HG02885 (cell line): ENCODE measurements around the gene PTCH1.

Source experiments
- ATAC-seq: cut with Tn5 transposase; IDR thresholded peaks from one replicate; pipeline ENCODE4 v1.9.1; 2021; ENCODE audit warnings: mild to moderate bottlenecking; ENCODE audit not compliant: unreplicated experiment, poor library complexity

PTCH1 gene

DNA sequence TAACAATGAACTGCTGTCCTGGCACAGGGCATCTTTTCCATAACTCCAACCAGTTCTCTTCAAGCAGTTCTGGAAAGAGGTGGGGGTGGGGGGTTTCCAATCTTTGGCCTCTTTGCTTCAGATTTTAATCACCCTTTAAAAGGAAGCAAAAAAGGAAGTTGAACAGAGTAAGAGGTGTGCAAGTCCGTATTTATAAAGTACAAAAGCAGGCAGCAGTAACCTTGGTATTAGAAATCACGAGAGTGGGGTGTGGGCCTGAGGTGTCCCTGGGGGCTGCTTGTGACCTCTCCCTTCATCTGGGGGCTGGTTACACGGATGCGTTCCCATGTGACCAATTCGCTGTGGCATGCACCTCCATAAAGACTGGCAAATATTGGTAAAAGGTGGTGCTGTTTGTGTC lies 70.5 kb downstream of the PTCH1 start:
- no peak for ATAC-seq

DNA sequence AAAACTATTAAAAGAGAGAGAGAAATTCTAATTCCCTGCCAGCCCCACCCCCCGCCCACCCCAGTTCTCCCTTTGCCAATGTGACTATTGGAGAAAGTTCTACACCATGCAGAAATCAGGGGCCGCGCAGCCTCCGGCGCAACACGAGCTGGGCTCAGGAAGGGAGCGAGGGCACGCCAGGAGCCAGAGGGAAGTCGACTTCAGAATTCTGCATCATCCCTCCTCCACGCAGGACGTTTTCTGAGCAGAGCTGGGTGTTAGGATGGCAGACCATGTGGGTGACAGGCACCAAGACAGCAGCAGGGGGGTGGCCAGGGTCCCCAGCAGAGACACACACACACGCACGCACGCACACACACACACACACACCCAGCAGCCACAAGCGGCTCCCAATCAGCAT lies 72.6 kb downstream of the PTCH1 start:
- ATAC-seq: no peak

DNA sequence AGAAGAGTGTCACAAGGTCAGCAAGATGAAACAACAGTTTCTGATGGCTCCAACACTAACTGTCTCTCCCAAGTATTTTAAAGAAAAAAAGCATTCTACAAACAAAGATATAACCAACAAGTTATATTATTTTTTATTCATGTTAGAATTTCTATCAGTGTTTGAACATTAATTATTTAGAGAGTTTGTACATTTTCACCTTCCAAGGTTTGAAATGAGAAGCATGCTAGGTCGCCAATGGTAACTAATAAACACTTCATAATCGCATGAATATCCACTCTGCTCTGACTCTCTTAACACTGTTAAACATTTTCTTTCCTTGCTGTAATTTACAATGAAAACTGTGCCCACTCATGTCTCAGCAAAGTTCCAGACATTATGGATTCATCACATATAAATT lies 73.5 kb downstream of the PTCH1 start:
- ATAC-seq: no peak

DNA sequence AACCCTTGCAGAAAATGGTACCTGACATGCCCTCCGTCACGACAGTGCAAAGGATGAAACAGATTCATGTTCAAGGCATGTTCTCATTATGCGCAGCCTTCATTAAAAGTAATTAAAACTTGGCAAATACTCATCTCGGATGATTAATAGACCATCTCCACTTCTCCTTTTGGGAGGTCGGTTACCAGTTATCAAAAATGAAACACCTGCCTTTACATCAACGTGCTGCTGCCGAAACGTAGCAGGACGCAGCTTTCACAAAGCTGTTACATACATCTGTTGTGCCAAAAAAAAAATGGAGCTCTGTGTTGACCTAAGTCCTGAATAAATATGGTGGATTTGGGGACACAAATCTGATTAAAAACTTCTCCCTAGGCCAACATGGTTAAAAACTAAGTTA lies 75.7 kb downstream of the PTCH1 start:
- no peak for ATAC-seq

DNA sequence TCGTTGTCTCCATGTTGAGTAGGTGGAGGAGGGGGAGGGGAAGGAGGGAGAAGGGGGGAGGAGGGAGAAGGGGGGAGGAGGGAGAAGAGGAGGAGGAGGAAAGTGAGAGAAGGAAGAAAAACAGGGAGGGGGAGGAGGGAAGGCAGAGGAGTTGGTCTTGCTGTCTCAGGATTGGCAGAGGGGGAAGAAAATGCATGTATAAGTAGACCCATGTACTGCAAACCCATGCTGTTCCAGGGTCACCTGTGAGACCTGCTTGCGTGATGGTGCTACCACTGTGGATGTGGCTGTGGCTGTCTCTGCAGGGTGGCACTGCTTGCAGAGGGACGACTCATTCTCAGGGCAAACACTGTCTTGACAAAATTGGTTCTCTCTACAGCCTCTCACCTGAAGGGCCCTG lies 76.3 kb downstream of the PTCH1 start:
- ATAC-seq: no peak

DNA sequence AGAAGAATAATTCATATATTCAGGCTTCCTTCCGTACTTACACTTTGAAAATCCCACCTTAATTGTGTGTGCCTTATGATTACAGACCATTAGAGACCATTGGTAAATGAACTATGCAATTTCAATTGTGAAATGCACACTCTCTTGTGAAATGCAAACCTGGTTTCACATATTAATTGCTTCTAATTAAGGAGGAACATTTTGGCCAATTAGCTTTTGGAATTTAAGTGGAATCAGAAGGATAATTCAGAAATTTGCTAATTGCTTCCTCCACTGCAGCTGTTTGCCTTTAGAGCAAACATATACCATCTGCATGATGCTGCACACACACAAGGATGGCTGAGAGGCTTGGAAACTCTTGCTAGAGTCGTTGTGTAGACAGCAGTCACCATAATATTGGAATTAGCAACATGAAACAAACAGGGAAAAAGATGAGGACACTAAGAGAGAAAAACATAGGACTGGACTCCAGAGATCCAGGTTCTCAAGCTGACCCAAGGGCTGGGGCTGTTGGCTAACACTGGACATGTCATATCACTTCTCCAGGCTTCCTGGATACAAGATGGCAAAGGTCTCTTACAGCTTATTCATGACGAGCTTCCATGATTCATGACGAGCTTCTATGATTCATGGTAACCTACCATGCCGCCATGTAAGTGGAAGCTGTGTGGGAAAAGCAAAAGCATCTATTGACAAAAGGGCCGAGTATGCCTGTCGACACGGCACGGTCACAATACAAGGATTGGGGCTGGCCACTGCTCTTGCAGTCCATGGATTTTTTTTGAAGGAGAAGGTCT lies 78.0 kb downstream of the PTCH1 start:
- no peak for ATAC-seq

DNA sequence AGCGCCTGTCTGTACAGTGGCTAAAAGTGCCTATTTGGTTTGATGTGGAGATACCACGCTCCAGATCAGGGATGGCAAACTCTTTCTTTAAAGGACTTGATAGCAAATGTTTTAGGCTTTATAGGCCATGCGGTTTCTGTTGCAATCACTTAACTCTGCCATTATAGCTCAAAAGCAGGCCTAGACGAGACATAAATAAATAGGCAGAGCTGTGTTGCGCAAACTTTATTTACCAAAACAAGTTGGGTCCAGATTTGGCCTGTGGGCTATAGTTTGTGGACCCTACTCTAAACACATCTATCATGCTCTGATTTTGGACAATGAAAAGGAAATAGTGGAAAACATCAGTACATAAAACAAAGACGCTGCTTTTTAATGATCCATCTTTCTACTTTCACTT lies 79.2 kb downstream of the PTCH1 start:
- ATAC-seq: no peak

DNA sequence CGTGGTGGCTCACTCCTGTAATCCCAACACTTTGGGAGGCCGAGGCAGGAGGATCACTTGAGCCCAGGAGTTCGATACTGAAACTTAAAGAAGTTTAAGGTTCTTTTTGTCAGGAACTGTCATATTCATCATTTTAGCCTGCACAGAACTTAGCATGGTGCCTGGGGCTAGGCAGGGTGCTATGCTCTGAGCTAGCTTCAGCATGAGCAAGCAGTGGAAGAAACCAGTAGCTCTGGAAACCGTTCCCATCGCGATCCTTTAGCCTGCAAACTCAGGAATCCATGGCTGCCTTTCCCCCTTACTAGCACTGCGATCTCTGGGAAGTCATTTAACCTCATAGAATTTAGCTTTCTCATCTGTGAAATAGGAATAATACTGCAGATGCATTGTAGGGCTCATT lies 80.4 kb downstream of the PTCH1 start:
- ATAC-seq: no peak

DNA sequence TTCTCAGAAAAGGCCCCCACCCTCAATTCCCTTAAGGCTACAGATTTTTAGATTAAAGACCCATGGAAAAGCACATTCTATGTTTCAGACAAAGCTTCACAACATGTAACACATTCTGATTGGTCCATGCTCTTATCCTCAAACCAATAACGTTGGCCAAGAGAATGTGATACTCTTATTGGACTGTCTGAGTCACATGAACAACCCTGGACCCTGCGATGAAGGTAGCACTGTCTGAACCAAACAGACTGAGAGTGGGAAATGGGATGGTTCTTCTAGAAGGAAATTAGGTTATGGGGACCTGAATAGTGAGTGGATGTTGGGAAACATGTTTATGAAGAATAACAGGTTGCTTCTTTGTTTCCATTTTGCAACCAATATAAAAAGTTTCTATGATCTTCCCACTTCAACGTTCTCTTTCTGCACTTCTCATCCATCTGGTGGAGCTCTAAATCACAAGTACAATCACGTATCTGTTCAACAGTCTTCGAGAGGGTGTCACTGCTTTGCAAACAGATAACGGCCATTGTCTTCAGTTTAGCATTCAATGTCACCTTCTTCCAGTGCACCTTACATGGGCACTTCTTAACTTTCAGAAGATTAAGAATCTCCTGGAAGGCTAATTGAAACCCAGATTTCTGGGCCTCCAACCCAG lies 81.6 kb downstream of the PTCH1 start:
- no peak for ATAC-seq

DNA sequence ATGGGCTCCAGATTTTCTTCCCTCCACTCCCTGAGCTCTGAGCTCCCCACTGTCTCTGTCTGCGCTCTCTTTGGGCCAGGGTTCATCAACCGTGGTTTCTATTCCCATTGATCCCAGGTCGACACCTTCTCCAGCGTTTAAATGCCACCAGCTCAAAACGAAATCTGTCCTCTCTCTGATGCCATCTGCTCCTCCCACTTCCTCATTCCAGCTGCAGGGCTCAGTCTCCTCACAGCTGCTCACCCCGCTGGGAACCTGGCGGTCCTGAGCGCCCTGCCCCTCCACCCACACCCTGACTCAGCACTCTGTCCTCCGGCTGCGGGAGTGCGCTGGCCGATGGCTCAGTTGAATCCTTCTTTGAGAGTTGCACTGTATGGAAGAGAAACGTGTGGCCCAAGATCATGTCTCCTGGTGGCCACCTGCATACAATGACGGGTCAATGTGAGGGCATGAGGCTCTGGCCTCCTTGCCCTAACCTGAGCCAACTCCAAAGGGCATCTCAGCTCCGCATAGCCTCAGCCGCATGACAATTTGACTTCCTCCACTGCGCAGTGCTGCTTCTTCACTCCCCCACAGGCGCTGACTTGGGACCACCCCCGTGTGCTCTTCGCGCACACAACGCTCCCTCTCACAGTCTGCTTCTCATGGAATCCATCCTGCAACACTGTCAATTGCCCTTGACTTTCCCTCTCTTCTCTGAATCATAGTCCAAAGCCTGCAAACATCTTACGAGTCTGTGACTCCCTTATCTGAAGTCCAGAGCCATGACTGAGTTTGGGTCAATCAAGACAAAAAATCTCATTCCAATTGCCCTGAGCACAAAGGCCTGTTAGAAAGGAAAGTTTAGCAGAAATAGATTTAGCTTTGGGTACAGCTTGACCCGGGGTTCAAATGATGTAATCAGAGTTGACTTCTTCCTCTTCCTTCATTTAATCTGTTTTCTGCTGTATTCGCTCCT lies 82.4 kb downstream of the PTCH1 start:
- no peak for ATAC-seq

DNA sequence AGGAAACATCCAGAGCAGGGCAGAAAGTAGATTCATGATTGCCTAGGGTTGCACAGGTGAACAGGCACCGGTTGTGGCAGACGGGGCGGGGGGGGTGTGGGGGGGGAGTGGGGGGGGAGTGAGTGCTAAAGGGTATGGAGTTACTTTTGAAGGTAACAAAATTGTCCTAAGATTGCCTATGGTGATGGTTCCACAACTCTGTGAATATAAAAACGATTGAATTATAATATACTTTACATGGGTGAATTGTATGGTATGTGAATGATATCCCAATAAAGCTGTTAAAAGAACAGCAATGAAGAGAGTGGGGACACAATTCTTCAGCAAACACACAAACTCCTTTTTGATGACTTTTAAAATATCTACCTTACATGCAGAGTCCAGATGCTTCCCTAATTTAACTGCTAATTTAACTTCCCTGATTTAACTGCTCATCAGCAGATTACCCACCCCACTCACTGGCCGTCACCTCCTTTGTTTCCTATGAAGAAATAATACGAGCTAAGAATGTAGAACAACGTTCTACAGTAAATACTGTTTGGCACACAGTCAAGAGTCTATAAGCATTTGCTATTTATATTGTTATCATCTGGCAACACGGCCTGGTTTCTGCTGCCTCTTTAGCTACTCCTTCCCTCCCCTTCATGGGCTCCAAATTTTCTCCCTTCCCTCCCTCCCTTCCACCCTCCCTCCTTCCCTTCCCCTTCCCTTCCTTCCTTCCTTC lies 83.5 kb downstream of the PTCH1 start:
- no peak for ATAC-seq

DNA sequence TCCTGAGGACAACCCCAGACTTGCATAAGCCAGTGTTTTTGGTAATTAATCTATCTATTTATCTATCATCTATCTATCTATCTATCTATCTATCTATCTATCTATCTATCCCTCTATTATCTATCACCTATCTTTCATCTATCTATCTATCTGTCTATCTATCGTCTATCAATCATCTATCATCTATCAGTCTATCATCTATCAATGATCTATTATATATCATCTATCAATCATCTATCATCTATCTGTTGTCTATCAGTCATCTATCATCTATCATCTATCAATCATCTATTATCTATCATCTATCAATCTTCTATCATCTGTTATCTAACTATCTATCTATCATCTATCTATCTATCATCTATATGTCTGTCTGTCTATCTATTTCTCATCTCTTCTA lies 85.5 kb downstream of the PTCH1 start:
- ATAC-seq: no peak

DNA sequence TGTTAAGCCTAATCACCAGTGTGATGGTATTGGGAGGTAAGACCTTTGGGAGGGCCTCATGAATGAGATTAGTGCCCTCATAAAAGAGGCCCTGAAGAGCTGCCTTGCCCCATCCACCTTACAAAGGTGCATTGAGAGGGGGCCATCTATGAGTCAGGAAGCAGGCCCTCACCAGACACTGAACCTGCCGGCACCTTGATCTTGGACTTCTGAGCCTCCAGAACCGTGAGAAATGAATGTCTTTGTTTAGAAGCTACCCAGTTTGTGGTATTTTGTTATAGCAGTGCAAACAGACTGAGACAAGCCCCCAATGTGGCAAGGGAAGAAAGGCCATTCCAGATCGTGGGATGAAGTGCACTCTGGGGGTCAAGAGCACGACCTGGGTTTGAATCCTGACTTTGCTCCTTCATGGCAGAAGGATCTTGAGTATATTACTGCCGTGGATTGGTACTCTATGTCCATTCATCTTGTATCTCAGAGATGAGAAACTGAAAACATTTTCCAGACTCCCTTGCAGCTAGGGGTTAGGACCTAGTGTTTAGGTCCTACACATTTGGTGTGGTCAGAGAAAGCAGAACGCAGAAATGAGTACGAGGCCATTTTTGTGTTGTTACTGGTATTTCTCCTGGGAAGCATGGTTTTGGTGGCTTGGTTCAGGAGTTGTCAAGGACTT lies 86.7 kb downstream of the PTCH1 start:
- ATAC-seq: no peak

DNA sequence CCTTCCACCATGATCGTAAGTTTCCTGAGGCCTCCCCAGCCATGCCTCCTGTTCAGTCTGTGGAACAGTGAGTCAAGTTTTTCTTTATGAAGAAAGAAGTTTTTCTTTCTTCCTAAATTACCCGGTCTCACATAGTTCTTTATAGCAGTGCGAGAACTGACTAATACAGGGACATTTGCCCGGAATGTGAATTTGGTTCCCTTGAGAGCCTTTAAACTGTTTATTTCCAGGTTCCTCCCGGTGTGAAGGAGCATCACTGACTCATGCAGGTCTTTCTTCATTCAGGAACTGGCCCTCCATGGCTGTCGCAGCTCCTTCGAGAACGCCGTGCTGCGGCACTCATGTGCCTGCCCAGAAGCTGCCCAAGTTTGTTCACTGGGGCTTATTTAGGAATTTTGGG lies 87.7 kb downstream of the PTCH1 start:
- ATAC-seq: no peak

DNA sequence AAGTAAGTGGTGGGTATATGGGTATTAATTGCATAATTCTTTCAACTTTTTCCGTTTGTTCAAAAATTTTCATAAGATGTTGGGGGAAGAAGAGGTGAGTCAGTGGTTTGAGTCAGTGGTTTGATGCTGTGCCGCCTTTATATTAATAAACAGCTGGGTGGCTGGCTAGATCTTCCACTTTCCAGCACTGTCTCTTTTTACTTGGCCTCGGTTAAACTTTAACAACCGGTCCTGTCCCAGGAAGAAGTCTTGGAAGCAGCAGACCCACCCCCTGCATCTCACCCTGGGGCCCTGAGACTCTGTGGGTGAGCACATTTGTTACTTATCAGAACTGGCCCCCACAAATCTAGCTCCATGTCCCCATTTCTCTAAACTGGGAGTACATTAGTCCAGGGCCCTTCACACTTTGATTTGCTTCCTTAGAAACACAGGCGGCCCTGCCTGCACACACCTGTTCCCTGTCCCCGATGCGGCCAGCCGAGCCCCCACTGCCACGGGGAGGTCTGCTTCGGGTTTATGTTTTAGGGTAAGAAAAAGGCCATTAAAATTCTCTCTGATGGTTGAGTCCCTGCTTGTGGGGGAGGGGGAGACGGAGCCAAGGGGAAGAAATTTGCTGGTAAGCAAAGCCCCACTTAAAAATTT lies 90.7 kb downstream of the PTCH1 start:
- no peak for ATAC-seq

DNA sequence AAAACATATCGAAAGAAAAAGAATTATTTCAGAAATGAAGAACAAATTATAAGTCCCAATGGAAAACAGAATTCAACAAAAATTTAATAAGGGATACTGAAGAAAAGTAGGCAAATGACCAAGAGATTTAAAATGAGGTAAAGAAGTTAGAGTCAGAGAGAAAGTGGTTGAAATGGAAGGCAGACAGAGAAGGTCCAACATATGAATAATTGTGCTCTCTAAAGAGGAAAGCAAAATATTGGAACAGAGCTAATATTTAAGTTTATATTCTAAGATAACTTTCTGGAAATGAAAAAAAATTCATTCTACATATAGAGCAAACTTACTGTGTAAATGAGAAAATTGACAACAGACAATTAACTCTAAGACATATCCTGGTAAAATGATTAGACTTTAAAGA lies 94.1 kb downstream of the PTCH1 start:
- ATAC-seq: no peak

DNA sequence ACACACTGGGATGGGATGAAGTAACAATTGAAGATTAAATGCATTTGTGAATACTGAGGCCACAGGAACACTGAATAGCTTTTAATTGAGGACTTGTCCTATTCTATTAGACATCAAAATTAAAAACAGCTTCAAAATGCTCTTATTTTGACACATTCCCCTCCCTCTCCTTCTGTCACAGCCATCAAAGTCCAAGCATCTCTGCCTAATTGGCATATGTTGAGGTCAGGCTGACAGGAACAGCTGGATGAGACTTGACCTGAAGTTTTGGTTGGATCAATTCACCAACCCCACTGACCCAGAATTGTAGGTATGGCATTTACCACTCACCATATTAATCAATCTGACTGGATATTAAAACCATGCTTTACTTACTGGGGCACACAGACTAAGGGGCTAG lies 96.3 kb downstream of the PTCH1 start:
- no peak for ATAC-seq

DNA sequence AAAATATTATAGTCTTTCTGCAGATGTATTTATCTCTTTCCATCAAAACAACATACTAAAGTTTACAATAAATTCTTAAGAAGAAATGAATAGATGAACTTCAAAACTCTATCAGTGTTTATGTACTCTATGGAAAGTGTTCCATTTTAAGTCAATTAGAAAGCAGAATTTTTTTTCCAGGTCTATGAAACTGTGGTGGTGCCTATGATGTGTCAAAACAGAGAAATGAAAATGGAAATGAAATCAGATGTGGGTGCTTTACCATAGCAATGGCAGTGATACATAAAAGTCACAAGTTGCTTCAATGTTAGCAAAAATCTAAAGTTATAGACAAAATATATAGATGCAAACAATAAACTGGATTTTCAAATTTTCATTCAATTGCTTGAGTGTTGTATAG lies 97.3 kb downstream of the PTCH1 start:
- no peak for ATAC-seq

DNA sequence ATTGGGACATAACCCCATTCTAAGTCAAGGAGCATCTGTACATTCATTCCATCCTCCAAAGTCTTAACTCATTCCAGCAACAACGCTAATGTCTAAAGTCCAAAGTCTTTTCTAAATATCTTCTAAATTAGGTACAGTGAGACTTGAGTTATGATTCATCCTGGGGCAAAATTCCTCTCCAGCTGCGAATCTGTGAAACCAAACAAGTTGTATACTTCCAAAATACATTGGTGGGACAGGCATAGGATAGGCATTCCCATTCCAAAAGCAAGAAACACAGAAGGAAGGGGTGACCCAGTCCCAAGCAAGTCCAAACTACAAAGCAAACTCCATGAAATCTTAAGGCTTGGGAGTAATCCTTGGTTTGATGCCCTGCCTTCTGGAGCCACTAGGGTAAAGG lies 101.6 kb downstream of the PTCH1 start:
- ATAC-seq: no peak
